Colonic mucosa (tissue), 4 donors: ENCODE measurements around the gene SORCS1. TPM values are rescaled to one million over a fixed set of nuclear protein-coding genes. Genes with fewer than 3 reads are reported as not detected.

Experiments
- DNase-seq: peaks from one replicate; pipeline ENCODE4 v3.0.0-alpha.2; 2020
- H3K27ac ChIP-seq: fragments of 200-600 bp; one replicate; pipeline ENCODE4 v1.8.0; 2021
- H3K27me3 ChIP-seq: fragments of 200-600 bp; one replicate; pipeline ENCODE4 v1.8.0; 2021
- H3K36me3 ChIP-seq: fragments of 200-600 bp; one replicate; pipeline ENCODE4 v1.8.0; 2021
- H3K4me1 ChIP-seq: fragments of 200-600 bp; one replicate; pipeline ENCODE4 v1.8.0; 2021; ENCODE audit warnings: mild to moderate bottlenecking
- H3K4me3 ChIP-seq: fragments of 200-600 bp; one replicate; pipeline ENCODE4 v1.8.0; 2021
- H3K9ac ChIP-seq, 2 donors: one replicate each; pipeline ENCODE4 v1.7.0; 2013; ENCODE audit warnings: control low read depth in 2 of 2, low read depth in 2 of 2, low read length in 2 of 2
- H3K9me3 ChIP-seq: fragments of 200-600 bp; one replicate; pipeline ENCODE4 v1.8.0; 2021
- CTCF ChIP-seq: fragments of 200-600 bp; IDR thresholded peaks from one replicate; pipeline ENCODE4 v1.8.0; 2022; ENCODE audit warnings: antibody characterized with exemption, mild to moderate bottlenecking
- intact Hi-C: fragments of 100-400 bp; cut with DNase I; formaldehyde crosslinking; loops from one replicate; pipeline ENCODE4 v1.14.1; 2022
- total RNA-seq, 2 donors: library from RNA; stranded (reverse); fragmentation: NEBNext Ultra II Directional in 1 of 2; extraction: Animal tissue kit (Norgen Biotek cat#: 25700) in 1 of 2; gene quantifications; one replicate each; pipeline ENCODE4 v1.2.1, GENCODE V29; 2021
- donor health status: healthy.
- donor health status: DM: no; HTN: no; CAD: no.
- donor health status: DM: no; HTN: no; CAD: no.

SORCS1 gene
- total RNA-seq, 2 donors from 2014 or later, result 0.40 to 1.6 TPM

- intact Hi-C loops, result no loop called here
- no peak overlapping the region for H3K4me3 ChIP-seq
- no peaks in the 10 kb centered on the region for H3K4me1 ChIP-seq
- no peaks in the 10 kb centered on the region for H3K9me3 ChIP-seq
- H3K36me3 ChIP-seq, result no peaks in the 10 kb centered on the region
- DNase-seq, result no peak
- H3K27ac ChIP-seq, result no peak overlapping the region
- H3K27me3 ChIP-seq, result no peaks in the 10 kb centered on the region
- no peak for TF ChIP-seq CTCF
- H3K9ac ChIP-seq, result no peak overlapping the region
Measured at GRCh38 chr10:106768204-106768603, 396.3 kb downstream of the SORCS1 start.

GRCh38 chr10:106765928-106766327, 398.6 kb downstream of the SORCS1 start:
- Histone ChIP-seq H3K4me3 (no peak overlapping the region), H3K9ac (no peak overlapping the region), H3K9me3 (no peaks in the 10 kb centered on the region), H3K27ac (no peak overlapping the region), H3K4me1 (no peaks in the 10 kb centered on the region), H3K27me3 (no peaks in the 10 kb centered on the region), H3K36me3 (no peaks in the 10 kb centered on the region)
- no peak for DNase-seq
- intact Hi-C loops, result no loop called here
- no peak for TF ChIP-seq CTCF

- no peak for DNase-seq
- H3K4me3 ChIP-seq, result no peak overlapping the region
- H3K4me1 ChIP-seq, result no peaks in the 10 kb centered on the region
- TF ChIP-seq CTCF, result no peak
- H3K27me3 ChIP-seq, result no peaks in the 10 kb centered on the region
- no peaks in the 10 kb centered on the region for H3K9me3 ChIP-seq
- H3K27ac ChIP-seq, result no peak overlapping the region
- intact Hi-C loops, result no loop called here
- H3K36me3 ChIP-seq, result no peaks in the 10 kb centered on the region
- H3K9ac ChIP-seq, result no peak overlapping the region
Measured at GRCh38 chr10:106765241-106765754, 399.2 kb downstream of the SORCS1 start.

GRCh38 chr10:106764360-106764759, 400.1 kb downstream of the SORCS1 start:
- no peaks in the 10 kb centered on the region for H3K9me3 ChIP-seq
- H3K27ac ChIP-seq, result no peak overlapping the region
- H3K4me1 ChIP-seq, result no peaks in the 10 kb centered on the region
- no peak overlapping the region for H3K9ac ChIP-seq
- intact Hi-C loops, result no loop called here
- no peak for TF ChIP-seq CTCF
- no peaks in the 10 kb centered on the region for H3K36me3 ChIP-seq
- no peak for DNase-seq
- H3K4me3 ChIP-seq, result no peak overlapping the region
- no peaks in the 10 kb centered on the region for H3K27me3 ChIP-seq

- H3K27ac ChIP-seq, result no peak overlapping the region
- intact Hi-C loops, result no loop called here
- H3K36me3 ChIP-seq, result no peaks in the 10 kb centered on the region
- DNase-seq, result no peak
- no peaks in the 10 kb centered on the region for H3K4me1 ChIP-seq
- TF ChIP-seq CTCF, result no peak
- no peaks in the 10 kb centered on the region for H3K9me3 ChIP-seq
- H3K27me3 ChIP-seq, result no peaks in the 10 kb centered on the region
- H3K4me3 ChIP-seq, result no peak overlapping the region
- no peak overlapping the region for H3K9ac ChIP-seq
Measured at GRCh38 chr10:106761906-106762305, 402.6 kb downstream of the SORCS1 start.
